K562 (cell line): ENCODE measurements around the gene S100A8. TPM values are rescaled to one million over a fixed set of nuclear protein-coding genes. Genes with fewer than 3 reads are reported as not detected.

Experiments
- E2F5 ChIP-seq: sonication (generic); formaldehyde crosslinking; IDR thresholded peaks from 2 replicates; pipeline ENCODE4 v1.8.0; 2022; ENCODE audit warnings: mild to moderate bottlenecking, missing genetic modification reagents
- FOXA3 ChIP-seq, 2 experiments: fragments of 450-650 bp in 1 of 2; sonication (generic) in 1 of 2; formaldehyde crosslinking; IDR thresholded peaks in 1 of 2; conservative IDR thresholded peaks in 1 of 2; 2 replicates each; pipeline versions ENCODE4 v1.4.0 to v1.8.0; 2020 to 2022; ENCODE audit warnings: mild to moderate bottlenecking in 2 of 2, missing genetic modification reagents in 1 of 2
- JUN ChIP-seq, 2 experiments: sonication (generic) in 1 of 2; formaldehyde crosslinking in 1 of 2; IDR thresholded peaks; 2 replicates each; pipeline versions ENCODE4 v1.6.1 to v1.8.0; 2012 to 2022; ENCODE audit warnings: borderline replicate concordance in 2 of 2, mild to moderate bottlenecking in 2 of 2, improper control_type of control experiment in 1 of 2, low read depth in 1 of 2, low read length in 1 of 2, missing genetic modification reagents in 1 of 2
- MIER1 ChIP-seq: fragments of 450-650 bp; IDR thresholded peaks from 2 replicates; pipeline ENCODE4 v1.6.1; 2016; ENCODE audit warnings: antibody characterized with exemption, mild to moderate bottlenecking, low read depth
- NBN ChIP-seq: fragments of 450-650 bp; IDR thresholded peaks from 2 replicates; pipeline ENCODE4 v1.6.1; 2016; ENCODE audit warnings: low read depth, mild to moderate bottlenecking
- ZNF277 ChIP-seq: fragments of 250-450 bp; sonication (Bioruptor Pico); IDR thresholded peaks from 2 replicates; pipeline ENCODE4 v1.8.0; 2022; ENCODE audit warnings: inconsistent platforms, mild to moderate bottlenecking, moderate library complexity, borderline replicate concordance
- polyA plus RNA-seq, 8 experiments: library from polyadenylated mRNA; depleted of rRNA in 4 of 8; stranded (reverse) in 5 of 8; unstranded in 3 of 8; fragments of >200 nt; fragmentation: Nextera tagmentation in 2 of 8; fragmentation: Illumina TruSeq in 1 of 8; extraction: Ambion mirVana in 2 of 8; extraction: Trizol in 1 of 8; gene quantifications; 2 replicates each; pipeline versions ENCODE4 v1.2.1 to v1.2.3, GENCODE V29; 2011 to 2014; ENCODE audit warnings: inconsistent platforms in 1 of 8, missing spikeins in 1 of 8
- total RNA-seq, 7 experiments: library from RNA; depleted of rRNA in 6 of 7; stranded (reverse); fragments of >200 nt in 6 of 7; fragmentation: Illumina TruSeq in 2 of 7; extraction: Trizol in 2 of 7; gene quantifications; 2 replicates each; pipeline versions ENCODE4 v1.2.1 to v1.2.3, GENCODE V29; 2011 to 2021; ENCODE audit warnings: low replicate concordance in 1 of 7
- TF ChIP-seq, protein P1 (sequence below), 2 experiments: fragments of 450-650 bp; formaldehyde crosslinking in 1 of 2; IDR thresholded peaks; 2 replicates each; pipeline versions ENCODE4 v1.4.0 to v1.6.1; 2014 to 2020; ENCODE audit warnings: mild to moderate bottlenecking in 2 of 2, borderline replicate concordance in 1 of 2, low read depth in 1 of 2
- TF ChIP-seq, protein P2 (sequence below): sonication (generic); formaldehyde crosslinking; IDR thresholded peaks from 2 replicates; pipeline ENCODE4 v1.5.0; 2020; ENCODE audit warnings: missing genetic modification reagents

S100A8 gene
- total and polyA plus RNA-seq, 9 of the 15 experiments (the other 6 are each of a cell fraction or from before 2014, with no cell fraction given) = 0.15 to 0.60 TPM; not detected in 7

- TF ChIP-seq, protein P1, sequence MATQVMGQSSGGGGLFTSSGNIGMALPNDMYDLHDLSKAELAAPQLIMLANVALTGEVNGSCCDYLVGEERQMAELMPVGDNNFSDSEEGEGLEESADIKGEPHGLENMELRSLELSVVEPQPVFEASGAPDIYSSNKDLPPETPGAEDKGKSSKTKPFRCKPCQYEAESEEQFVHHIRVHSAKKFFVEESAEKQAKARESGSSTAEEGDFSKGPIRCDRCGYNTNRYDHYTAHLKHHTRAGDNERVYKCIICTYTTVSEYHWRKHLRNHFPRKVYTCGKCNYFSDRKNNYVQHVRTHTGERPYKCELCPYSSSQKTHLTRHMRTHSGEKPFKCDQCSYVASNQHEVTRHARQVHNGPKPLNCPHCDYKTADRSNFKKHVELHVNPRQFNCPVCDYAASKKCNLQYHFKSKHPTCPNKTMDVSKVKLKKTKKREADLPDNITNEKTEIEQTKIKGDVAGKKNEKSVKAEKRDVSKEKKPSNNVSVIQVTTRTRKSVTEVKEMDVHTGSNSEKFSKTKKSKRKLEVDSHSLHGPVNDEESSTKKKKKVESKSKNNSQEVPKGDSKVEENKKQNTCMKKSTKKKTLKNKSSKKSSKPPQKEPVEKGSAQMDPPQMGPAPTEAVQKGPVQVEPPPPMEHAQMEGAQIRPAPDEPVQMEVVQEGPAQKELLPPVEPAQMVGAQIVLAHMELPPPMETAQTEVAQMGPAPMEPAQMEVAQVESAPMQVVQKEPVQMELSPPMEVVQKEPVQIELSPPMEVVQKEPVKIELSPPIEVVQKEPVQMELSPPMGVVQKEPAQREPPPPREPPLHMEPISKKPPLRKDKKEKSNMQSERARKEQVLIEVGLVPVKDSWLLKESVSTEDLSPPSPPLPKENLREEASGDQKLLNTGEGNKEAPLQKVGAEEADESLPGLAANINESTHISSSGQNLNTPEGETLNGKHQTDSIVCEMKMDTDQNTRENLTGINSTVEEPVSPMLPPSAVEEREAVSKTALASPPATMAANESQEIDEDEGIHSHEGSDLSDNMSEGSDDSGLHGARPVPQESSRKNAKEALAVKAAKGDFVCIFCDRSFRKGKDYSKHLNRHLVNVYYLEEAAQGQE (IDR thresholded peaks at IDR 0.05; ENCODE audit: borderline replicate concordance) = peak; percentile 65; the same call in 1 of the 2 replicates
- TF ChIP-seq, protein P1 (CRISPR knock-in tag; IDR thresholded peaks at IDR 0.05; ENCODE audit: low read depth) = no peak
- TF ChIP-seq JUN (IDR thresholded peaks at IDR 0.05; ENCODE audit: borderline replicate concordance, low read depth, low read length) = peak; percentile 63; the same call in 1 of the 2 replicates
- no peak for TF ChIP-seq JUN (CRISPR knock-in tag; IDR thresholded peaks at IDR 0.05; ENCODE audit: borderline replicate concordance)
- TF ChIP-seq MIER1 = peak; percentile 53; the same call in 1 of the 2 replicates
- TF ChIP-seq NBN = 0 out of 2 replicates have a peak, but pooled peaks have one; percentile 26
- TF ChIP-seq, protein P2, sequence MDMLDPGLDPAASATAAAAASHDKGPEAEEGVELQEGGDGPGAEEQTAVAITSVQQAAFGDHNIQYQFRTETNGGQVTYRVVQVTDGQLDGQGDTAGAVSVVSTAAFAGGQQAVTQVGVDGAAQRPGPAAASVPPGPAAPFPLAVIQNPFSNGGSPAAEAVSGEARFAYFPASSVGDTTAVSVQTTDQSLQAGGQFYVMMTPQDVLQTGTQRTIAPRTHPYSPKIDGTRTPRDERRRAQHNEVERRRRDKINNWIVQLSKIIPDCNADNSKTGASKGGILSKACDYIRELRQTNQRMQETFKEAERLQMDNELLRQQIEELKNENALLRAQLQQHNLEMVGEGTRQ (CRISPR knock-in tag) = peak; percentile 85
- 0 out of 2 replicates have a peak, but pooled peaks have one; percentile 77 for TF ChIP-seq E2F5 (CRISPR knock-in tag)
- TF ChIP-seq FOXA3 (CRISPR knock-in tag; conservative IDR thresholded peaks at IDR 0.05 in 1 of 2, IDR thresholded peaks at IDR 0.05 in 1 of 2) = peak in 1 of 2 experiments; percentile 66; a peak in 1 of 4 replicates
- no peak for TF ChIP-seq ZNF277 (CRISPR knock-in tag)
These were observed 13.9 kb upstream of the S100A8 start (continued) for GRCh38 chr1:153404768-153405167.
